Lung microvascular endothelial cell (primary cell): ENCODE data around the gene ALPI. TPM values are rescaled to one million over a fixed set of nuclear protein-coding genes. Genes with fewer than 3 reads are reported as not detected.
"Not testable (repeated sequence)": the region's sequence is repeated elsewhere in the genome, so short reads cannot be mapped to it uniquely, and the experiment has no call there.

Experiments used
- DNase-seq, 2 donors: peaks; one replicate each; pipeline versions ENCODE4 v3.0.0 to v3.0.0-alpha.2; 2010; ENCODE audit warnings: low read depth in 2 of 2
- total RNA-seq: library from RNA; depleted of rRNA; stranded (reverse); fragments of >200 nt; gene quantifications from 2 replicates; pipeline ENCODE4 v1.2.1, GENCODE V29; 2014

ALPI gene
- total RNA-seq, 1 donor from 2014 or later = not detected

GRCh38 chr2:232420463-232421188 is 35.3 kb upstream of the ALPI start:
- peak in 1 of 2 donors; percentile 28 for DNase-seq

GRCh38 chr2:232421189-232421785 is 34.7 kb upstream of the ALPI start:
- no peak for DNase-seq

DNA sequence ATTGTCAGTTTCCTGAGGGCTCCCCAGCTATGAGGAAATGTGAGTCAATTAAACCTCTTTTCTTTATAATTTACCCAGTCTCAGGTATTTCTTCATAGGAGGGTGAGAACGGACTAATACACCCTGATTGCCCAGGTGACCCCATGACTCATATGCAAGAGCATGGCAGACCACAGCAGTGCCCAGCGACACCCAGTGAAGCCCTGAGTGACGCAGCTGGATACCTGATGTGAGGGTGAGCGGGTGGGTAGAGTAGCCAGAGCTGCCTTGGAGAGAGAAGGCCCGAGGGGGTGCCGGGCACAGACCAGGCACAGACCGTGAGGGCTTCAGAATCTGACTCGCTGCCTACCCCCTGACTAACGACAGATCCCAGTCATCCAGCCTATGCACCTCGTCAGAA is 33.9 kb upstream of the ALPI start:
- DNase-seq = no peak

- not testable (repeated sequence) for DNase-seq
Observed at GRCh38 chr2:232422996-232423395, 33.0 kb upstream of the ALPI start.

- not testable (repeated sequence) for DNase-seq
Observed at GRCh38 chr2:232423407-232423806, 32.5 kb upstream of the ALPI start.

- DNase-seq = no peak
Observed at GRCh38 chr2:232431705-232432590, 24.0 kb upstream of the ALPI start.

DNA sequence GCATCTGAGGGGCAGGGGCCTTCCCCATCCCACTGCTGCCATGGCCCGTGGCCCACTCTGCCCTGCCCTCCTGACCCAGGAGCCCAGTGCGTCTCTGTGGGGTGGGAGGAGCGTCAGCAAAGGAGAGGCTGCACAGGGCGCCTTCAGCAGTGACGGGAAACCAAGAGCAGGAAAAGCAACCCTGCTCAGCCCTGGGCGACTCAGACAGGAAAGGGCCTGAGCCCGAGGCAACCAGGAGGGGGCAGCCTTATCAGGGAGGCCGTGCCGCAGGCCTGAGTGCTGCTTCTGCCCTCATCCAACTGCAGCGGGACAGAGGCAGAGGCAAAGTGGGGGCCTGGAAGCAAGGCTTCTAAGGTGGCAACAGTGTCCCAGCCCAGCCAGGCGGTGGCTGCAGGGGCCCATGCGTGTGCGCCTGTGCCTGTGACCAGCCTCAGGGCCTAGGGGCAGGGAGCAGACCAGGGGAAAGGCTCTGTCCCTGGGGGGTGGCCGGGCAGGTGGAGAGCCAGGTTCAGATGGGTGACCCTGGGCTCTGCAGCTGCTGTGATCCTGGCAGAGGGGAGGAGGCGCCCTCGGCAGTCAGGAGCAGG is 23.3 kb upstream of the ALPI start:
- no peak for DNase-seq

DNA sequence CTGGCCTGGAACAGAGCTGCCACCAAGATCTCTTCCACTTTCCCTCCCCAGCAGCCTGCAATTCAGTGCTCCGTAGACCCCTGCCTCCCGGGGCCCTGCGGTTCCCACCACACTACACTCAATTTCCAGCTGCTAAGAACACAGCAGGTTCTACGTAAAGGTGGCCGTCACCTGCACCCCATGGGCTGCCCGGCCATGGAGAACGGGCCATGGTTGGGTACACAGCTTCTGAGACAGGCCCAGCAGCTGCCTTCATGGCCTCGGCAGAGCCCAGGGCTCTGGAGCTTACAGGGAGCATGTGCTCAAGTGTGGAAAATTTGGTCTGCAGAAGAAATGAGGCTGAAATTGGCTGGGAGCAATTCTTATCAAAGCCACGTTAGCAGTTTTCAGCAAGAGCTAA is 22.3 kb upstream of the ALPI start:
- DNase-seq = not testable (repeated sequence)

- no peak for DNase-seq
Observed at GRCh38 chr2:232434091-232434490, 21.9 kb upstream of the ALPI start.

- DNase-seq = no peak
Observed at GRCh38 chr2:232434563-232435374, 21.2 kb upstream of the ALPI start.

- no peak for DNase-seq
Observed at GRCh38 chr2:232435375-232435648, 20.6 kb upstream of the ALPI start.

DNA sequence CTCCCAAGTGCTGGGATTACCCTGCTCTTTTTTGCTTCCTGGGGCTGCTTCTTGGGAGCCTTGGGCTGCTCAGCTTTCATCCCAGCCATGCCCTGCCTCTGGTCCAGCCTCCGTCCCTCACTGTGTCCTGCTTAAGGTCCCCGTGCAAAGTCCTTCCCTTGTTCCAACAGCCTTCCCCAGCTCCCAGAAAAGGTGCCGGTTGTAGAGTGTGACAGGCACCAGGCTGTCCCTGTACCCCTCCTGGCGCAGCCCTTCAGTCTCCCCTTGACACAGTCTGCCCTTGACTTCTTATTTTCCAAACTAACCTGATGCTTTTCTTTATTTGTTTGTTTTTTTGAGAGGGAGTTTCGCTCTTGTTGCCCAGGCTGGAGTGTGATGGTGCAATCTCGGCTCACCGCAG is 20.1 kb upstream of the ALPI start:
- DNase-seq = no peak

- DNase-seq = no peak
Observed at GRCh38 chr2:232436381-232437194, 19.4 kb upstream of the ALPI start.

GRCh38 chr2:232437195-232437571 is 18.8 kb upstream of the ALPI start:
- no peak for DNase-seq

- no peak for DNase-seq
Observed at GRCh38 chr2:232438091-232438490, 17.9 kb upstream of the ALPI start.

- DNase-seq = no peak
Observed at GRCh38 chr2:232438951-232439757, 16.8 kb upstream of the ALPI start.

- DNase-seq = no peak
Observed at GRCh38 chr2:232439758-232440135, 16.2 kb upstream of the ALPI start.

- peak; percentile 68 to 79 for DNase-seq
Observed at GRCh38 chr2:232440220-232441018, 15.5 kb upstream of the ALPI start.

DNA sequence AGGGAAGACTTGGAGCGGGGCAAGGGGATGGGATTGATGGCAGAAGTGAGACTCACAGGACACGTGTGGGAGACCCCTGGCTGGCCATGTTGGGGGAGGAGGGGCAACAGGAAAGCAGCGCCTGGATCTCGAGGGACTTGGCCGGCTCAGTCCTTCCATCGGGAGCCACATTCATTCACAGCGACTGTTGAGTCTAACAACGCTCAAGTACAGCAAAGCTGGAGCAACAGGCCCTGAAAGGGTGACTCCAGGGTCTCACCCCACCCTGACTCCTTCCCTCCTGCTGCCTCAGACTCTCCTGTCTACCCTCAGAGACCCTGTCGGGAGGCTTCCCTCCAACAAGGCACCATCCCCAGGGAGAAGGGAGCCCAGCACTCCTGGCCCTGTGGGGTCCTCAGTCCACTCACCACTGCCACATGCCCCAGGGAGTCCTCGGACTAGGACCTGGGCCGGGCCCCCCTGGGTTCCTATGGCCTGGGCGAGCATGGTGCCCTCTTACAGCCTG is 14.8 kb upstream of the ALPI start:
- DNase-seq = no peak
